GM19324 (cell line): ENCODE data around the gene ERICH6.

Experiments used
- ATAC-seq: cut with Tn5 transposase; IDR thresholded peaks from one replicate; pipeline ENCODE4 v1.9.1; 2021; ENCODE audit warnings: mild to moderate bottlenecking, moderate library complexity; ENCODE audit not compliant: unreplicated experiment, low FRiP score

Gene ERICH6

DNA sequence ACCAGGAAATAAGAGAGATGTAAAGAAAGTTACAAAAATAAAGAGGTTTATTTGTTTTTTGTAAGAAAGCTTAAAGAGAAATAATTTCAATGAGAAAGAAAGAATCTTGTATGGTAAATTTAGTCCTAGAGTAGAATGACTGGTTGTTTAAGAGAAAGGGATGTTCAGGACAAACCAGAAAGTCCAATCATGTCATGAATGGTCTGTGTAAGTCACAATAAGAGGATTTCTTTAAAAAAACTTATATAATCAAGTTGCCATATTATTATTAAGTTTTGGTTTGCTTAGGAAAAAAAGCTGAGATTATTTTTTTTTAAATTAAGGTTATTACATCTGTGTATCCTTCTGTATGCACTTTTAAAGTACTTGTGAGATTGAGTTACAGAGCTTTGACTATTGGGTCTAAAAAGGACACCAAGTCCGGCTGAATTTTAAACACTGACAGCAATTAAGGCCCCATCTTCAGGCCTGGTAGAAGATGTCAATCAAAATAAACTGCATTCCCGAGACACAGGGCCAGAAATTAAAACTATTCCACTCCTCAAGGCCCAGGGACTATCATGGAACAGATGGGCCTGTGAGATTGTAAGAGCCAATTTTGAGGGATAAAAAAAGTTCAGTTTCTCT is 12.2 kb downstream of the ERICH6 start:
- ATAC-seq = no peak

DNA sequence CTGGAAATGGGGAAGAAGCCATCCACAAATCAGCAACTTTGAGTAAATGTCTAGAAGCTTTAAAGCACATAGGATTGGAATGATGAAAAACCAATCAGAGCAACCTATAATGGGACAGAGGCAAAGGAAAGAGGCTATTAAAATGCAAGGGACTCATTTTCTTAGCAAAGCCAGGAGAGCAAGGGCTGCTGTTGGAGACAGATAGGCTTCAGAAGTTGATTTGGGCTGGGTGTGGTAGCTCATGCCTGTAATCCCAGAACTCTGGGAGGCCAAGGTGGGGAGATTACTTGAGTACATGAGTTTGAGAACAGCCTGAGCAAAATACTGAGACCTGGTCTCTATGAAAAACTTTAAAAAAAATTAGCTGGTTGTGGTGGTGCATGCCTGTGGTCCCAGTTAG is 16.1 kb downstream of the ERICH6 start:
- no peak for ATAC-seq

DNA sequence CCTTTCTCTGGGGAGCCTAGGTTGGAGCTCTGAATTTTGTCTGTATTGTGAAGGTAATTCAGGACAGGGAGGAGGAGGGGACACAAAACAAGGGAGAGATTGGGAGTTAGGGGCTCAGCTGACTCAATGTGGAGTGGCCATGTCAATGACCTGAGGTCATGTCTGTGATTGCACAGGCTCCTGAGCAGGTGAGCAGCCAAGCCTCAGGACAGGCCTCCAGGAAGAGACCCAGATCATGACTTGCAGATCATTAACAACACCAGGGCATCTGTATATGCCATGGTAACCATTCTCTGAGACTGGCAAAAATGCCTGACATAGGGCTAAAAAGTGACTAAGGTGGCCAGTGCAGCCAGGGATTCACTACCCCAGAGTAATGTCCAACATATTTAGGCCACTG is 20.9 kb downstream of the ERICH6 start:
- ATAC-seq = no peak

DNA sequence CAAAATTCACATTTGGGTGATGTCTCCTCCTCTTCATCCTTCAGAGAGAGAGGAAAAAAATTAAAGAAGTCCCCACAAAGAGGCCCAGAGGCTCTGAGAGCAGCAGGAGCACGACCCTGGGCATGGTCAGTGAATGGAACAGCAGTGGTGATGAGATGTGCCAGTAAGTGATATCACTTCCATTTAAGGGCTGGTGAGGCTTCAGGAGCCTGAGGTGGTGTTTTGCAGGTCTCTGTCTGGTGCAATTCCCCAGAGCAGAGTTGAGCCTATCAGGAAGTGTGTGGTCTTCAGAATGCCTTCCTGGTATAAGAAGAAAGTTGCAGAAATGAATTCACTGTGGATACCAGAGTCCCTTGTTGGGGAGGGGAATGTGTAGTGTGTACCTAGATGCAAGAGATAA is 21.4 kb downstream of the ERICH6 start:
- ATAC-seq = no peak

DNA sequence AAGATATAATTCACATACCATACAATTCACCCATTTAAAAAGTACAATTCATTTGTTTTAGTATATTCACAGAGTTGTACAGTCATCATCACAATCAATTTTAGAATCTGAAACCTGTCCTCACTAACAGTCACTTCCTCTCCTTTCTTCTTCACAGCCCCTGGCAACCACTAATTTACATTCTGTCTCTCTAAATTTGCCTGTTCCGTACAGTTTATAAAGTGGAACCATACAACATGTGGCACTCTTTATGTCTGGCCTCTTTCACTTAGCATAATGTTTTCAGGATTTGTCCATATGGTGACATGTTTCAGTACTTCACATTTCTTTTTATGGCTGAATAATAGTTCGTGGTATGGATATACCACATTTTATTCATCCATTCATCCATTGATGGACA is 22.7 kb downstream of the ERICH6 start:
- ATAC-seq = peak; percentile 89

DNA sequence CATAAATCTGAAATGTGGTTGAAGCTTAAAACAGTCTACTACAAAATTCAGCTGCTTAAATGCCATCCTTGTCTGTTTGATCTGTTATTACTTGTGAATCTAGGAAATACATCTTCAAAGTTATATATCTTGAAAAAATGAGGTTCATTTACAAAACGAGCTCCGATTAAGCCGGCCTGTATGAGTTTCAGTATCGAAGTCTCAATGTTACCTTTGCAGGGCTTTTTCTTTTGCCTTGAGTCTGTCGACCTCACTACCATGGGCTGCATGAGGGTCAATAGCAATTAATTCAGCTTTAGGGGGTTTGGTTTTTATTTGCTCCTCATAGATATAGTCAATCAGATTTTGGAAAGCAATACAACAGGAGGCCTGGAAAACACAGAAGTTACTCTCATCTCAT is 23.2 kb downstream of the ERICH6 start:
- ATAC-seq = peak; percentile 6

DNA sequence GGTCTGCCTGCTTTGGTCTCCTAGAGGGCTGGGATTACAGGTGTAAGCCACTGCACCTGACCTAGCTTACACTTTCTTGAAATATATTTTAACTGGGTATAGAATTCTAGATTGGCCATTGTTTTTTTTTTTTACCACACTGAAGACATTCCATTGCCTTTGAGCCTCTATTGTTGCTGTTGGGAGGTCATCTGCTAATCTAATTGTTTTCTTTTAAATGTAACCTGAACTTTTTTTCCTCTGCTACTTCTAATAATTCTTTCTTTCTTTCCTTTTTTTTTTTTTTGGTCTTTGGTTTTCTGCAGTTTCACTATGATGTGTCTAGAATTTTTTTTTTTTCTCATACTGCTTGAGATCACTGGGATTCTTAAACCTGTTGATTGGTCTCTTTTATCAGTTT is 28.1 kb downstream of the ERICH6 start:
- no peak for ATAC-seq

DNA sequence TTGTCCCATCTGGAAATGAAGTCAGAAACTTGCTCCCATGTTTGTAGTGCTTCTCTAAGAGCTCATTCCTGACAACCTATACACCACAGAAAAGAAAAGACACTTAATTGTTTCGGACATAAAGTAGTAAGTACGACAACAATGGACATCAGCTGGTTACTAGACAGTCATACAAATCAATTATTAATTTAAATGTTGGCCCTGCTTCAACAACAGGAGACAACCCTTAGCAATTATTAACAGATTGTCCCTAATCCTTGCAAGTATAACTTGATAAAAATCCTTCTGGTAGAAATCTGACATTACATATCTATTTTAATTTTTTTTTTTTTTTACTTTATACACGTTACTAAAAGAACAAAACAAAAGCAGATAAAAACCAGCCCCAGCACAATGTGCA is 29.8 kb downstream of the ERICH6 start:
- no peak for ATAC-seq

DNA sequence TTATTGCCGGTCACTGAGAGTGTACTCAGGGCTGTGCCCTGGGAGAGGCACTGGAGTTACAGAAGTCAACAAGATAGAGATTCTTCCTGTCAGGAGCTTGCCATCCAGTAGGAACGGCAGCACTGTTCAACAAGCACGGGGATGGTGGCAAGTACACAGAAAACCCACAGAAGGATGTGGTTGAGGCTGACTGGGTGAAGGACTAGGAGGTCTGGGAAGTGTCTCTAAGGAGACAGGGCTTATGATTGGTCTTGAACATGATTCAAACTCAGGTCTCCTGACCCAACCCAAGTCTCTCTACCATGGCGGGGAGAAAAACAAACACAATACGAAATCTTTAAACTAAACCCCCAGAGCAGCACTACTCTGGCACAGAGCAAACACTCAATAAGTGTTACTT is 37.6 kb downstream of the ERICH6 start:
- no peak for ATAC-seq

DNA sequence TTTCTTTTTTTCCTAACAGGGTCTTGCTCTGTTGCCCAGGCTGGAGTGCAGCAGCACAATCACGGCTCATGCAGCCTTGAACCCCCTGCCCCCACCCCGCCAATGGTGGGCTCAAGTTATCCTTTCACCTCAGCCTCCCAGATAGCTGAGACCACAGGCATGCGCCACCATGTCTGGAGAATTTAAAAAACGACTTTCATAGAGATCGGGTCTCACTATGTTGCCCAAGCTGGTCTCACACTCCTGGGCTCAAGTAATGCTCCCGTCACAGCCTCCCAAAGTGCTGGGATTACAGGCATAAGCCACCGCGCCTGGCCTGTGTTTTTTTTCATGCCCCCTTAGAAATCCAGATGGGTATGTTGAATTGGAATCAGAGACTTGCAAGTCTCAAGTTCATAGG is 40.3 kb downstream of the ERICH6 start:
- no peak for ATAC-seq

DNA sequence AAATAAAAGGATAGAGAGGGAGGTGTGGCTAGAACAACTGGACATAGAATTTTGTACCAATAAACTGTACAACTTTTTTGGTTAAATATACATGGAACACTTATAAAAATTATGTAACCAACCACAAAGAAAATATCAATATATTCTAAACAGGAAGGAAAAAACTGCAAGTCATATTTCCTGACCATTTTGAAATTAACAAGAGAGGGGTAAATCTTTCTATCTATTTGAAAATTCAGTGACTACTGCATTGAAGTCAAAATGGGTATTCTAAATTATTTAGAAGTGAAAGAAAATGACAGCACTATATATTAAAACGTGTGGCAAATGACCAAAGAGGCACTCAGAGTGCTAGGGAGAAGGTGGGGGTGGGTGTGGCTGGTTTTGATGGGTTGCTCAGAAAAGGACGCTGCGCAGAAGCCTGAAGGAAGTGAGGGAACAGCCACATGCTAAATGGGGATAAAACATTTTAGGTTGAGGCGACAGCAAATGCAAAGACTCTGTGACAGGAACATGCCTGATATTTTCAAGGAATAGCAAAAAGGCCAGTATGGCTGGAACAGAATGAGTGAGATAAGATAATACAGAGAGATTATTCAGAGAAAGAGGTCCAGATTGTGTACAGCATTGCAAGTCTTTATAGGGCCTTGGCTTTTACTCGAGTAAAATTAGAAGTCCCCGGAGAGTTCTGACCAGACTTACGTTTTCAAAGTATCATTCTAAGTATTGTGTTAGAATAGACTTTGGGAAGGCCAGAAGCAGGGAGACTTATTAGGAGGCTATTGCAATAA is 41.1 kb downstream of the ERICH6 start:
- ATAC-seq = no peak

DNA sequence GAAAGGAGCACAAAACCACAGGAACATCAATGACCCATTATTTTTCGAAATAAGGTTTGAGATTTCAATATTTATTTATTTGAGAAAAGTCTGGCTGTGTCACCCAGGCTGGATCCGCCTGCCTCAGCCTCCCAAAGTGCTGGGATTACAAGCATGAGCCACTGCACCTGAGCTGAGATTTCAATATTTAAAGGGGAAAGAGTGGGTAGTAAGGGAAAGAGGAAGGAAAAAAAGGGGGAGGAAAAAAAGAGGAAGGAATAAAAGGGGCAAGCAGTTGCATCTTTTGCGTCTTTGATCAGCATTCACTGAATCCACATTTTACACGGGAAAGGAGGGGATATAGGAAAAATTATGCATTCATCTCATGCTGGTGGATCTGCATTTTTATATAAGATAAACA is 47.4 kb downstream of the ERICH6 start:
- no peak for ATAC-seq

DNA sequence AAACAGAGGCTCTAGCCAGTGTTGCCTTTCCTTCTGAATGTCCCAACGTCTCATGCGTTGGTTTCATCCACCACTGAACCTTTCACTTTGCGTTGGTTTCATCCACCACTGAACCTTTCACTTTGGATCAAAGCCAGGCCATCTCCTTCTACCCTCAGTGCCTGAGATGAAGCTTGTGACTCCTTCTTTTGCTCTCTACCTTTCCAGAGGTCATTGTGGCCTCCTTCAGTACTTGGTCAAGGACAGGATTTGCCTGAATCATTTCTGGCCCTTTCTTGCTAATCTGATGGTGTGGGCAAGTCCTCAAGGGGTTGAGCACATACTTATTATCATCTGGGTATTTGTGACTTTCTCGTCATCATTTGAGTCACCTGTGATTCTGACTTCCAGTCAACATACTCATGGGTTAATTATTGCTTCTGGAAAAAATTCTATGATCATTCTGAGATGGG is 50.6 kb downstream of the ERICH6 start:
- ATAC-seq = no peak

DNA sequence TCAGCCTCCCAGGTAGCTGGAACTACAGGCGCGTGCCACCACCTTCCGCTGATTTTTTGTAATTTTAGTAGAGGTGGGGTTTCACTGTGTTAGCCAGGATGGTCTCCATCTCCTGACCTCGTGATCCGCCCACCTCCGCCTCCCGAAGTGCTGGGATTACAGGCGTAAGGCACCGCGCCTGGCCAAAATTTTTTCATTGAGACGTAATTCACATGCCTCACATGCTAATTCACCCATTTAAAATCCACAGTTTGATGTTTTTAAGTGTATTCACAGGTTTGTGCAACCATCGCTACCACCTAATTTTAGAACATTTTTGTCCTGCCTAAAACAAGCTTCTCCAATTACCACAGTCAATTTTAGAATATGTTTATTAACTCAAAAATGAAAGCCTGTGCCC is 63.5 kb downstream of the ERICH6 start:
- no peak for ATAC-seq

DNA sequence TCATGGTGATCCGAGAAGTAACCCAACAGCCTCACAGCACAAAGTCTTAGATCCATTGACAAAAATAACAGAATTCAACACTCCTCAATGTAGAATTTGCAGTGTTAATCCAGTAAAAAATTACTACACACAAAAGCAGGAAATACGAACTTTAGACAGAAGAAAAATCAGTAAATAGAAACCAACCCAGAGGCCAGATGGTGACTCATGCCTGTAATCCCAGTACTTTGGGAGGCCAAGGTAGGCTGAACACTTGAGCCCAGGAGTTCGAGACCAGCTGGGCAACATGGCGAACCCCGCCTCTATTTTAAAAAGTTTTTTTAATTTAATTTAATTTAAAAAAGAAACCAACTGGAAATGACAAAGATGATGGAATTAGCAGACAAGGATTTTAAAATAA is 64.5 kb downstream of the ERICH6 start:
- ATAC-seq = no peak

DNA sequence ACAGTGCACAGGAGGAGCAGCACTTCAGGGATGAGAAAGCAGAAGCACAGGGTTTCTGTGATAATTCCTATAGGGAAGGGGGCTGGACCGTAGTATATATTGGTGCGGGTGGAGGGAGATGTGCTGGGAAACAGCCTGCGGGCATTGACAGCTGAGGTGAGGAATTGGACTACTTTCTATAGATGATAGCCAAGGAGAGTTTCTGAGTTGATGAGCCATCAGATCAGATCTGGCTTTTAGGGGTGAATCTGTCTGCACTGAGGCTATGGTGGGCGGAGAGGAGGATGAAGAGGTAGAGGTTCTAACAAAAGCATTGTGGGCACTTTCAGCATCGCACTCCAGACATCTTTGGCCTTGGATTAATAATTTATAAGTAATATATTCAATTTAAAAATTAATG is 67.5 kb downstream of the ERICH6 start:
- ATAC-seq = no peak

DNA sequence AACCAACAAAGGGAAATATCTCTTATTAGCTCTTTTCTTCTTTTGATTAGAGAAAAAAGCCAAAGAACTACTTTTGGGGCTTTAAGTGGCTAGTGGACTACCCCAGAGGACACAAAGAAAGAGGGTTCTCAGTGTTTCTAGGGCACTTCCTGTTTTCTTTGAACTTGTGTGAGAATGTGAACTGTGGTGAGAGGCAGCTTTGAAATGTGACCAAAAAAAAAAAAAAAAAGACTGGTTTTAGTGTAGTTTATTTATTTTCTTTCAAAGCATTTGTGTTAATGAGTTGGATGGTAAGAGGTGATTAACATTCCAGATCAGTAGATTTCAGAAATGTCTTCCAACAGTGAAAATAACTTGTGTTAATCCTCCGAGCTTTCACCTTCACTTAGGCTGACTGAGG is 68.2 kb downstream of the ERICH6 start:
- ATAC-seq = no peak

DNA sequence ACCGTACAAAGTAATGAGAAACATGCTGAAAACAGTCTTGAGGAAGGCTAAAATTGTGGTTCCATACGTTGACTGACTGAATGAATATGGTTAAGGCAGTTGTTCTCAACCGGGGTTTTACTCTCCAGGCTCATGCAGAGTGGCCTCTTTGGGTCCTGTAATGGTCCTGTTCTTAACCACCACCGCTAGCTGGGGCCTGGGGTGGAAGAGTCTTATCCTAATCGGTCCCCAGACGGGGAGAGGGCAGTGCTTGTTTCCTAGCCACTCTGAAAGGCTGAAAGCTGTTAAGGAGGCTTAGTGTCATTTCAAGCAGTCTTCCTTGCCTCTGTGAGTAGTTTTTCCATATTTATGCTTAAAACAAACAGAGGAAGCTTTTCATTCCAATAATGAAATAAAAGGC is 68.6 kb downstream of the ERICH6 start:
- no peak for ATAC-seq

DNA sequence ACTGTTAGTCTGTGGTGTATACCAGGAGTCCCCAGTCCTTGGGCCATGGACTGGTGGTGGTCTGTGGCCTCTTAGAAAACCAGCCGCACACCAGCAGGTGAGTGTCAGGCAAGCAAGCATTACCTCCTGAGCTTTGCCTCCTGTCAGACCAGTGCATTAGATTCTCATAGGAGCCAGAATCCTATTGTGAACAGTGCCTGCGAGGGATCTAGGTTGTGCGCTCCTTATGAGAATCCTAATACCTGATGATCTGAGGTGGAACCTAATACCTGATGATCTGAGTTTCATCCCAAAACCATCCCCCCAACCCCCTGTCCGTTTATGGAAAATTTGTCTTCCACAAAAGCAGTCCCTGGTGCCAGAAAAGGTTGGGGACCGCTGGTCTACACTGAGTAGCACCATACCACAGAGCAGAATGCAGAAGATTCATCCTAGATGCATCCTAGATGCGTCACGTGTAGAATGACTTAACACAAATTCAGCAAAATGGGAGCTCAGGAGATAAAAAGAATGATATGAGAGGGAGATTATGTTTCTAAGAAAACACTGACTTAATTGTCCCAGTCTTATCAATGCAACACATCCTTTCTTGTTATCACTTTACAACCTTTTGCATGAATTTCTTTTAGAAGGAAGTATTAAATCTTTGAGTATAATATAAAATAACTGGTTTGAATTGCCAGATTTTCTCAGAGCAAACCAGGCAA is 72.1 kb downstream of the ERICH6 start:
- ATAC-seq = no peak

DNA sequence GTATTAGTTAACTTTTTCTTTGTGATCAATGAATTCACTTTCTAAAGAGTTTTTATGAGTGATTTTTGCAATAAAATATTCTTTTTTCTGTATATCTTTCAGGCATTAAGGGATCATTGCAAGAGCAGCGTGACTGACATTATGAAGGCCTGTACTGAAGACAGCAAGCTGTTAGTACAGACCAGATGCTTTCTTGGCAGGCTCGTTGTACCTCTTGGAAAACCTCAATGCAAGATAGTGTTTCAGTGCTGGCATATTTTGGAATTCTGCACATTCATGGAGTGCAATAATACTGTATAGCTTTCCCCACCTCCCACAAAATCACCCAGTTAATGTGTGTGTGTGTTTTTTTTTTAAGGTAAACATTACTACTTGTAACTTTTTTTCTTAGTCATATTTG is 76.2 kb downstream of the ERICH6 start:
- ATAC-seq = no peak

DNA sequence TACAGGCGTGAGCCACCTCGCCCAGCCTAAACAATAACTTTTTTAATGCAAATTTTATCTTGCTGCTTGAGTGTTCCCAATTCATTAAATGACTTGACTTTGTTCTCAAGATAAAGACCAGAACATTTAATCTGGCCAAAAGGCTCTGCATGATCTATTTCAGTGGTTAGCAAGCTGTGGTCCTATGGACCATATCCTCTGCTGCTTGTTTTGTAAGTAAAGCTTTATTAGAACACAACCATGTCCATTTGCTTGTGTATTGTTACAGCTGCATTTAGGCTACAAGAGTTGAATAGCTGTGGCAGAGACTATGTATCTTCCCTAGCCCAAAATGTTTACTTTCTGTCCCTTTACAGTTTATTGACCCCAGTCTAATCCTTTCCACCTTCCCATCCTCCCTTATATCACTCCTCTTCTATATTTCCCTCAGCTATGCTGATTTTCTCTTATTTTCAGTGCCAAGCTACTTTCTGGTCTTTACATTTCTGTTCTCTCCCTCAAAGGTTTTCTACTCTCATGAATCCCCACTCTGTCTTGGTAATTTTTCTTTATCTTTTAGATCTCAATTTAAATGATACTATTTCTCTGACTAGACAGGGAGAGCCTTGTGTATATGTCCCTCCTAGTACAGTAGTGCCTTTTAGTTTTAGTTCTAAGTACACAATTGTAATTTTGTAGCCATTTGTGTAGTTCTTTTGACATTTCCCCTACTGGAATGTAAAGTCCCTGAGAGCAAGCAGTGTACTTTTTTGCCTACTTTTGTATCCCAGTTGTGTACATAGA is 77.4 kb downstream of the ERICH6 start:
- ATAC-seq = no peak
